ENCODE results near the gene KRTAP29-1. TPM values are rescaled to one million over a fixed set of nuclear protein-coding genes. Genes with fewer than 3 reads are reported as not detected.

KRTAP29-1 gene
- total and polyA plus RNA-seq, 10 donors: not detected

DNA sequence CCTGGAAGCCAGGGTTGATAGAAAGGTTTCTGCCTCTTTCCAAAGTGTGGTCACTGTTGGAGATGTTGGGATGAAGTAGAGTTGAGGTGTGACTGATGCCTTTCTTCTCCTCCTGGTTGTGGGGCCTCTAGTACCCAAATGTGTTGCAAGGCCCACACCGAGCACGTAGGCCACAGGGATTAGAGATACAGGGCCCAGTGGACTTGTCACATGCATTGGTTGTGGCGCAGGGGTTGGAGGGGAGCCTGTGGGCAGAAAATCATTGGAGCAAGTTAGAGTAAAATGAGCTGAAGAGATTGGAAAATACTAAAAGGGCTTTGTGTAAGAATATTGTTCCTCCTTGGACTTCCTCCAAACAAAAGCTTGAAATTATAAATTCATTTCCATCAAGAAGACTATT lies 43.3 kb upstream of the KRTAP29-1 start:
- H3K4me3 ChIP-seq: no peak overlapping the region
- intact Hi-C loops (cut with DNase I; ENCODE audit: low total_unique reads): no loop called here
- peaks cover 0 to 24% (median 16%) of the 10 kb centered on the region in 8 donors for H3K9me3 ChIP-seq
- DNase-seq: no peak
- TF ChIP-seq POLR2A (IDR thresholded peaks at IDR 0.05) (no peak), POLR2AphosphoS5 (IDR thresholded peaks at IDR 0.05) (no peak)
- TF ChIP-seq, protein P1, sequence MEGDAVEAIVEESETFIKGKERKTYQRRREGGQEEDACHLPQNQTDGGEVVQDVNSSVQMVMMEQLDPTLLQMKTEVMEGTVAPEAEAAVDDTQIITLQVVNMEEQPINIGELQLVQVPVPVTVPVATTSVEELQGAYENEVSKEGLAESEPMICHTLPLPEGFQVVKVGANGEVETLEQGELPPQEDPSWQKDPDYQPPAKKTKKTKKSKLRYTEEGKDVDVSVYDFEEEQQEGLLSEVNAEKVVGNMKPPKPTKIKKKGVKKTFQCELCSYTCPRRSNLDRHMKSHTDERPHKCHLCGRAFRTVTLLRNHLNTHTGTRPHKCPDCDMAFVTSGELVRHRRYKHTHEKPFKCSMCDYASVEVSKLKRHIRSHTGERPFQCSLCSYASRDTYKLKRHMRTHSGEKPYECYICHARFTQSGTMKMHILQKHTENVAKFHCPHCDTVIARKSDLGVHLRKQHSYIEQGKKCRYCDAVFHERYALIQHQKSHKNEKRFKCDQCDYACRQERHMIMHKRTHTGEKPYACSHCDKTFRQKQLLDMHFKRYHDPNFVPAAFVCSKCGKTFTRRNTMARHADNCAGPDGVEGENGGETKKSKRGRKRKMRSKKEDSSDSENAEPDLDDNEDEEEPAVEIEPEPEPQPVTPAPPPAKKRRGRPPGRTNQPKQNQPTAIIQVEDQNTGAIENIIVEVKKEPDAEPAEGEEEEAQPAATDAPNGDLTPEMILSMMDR (IDR thresholded peaks at IDR 0.05 in 8 of 11, conservative IDR thresholded peaks at IDR 0.05 in 3 of 11): no peak
- no peaks in the 10 kb centered on the region for H3K36me3 ChIP-seq
- no peaks in the 10 kb centered on the region for H3K27me3 ChIP-seq (replicated peaks in 1 of 7)
- H3K27ac ChIP-seq: no peak overlapping the region
- WGBS, 5 donors: 88 to 98% (median 93%) methylated on average over 3 of the region's 3 CpGs
- H3K4me1 ChIP-seq: peaks cover 0 to 3% (median 0%) of the 10 kb centered on the region in 6 donors

DNA sequence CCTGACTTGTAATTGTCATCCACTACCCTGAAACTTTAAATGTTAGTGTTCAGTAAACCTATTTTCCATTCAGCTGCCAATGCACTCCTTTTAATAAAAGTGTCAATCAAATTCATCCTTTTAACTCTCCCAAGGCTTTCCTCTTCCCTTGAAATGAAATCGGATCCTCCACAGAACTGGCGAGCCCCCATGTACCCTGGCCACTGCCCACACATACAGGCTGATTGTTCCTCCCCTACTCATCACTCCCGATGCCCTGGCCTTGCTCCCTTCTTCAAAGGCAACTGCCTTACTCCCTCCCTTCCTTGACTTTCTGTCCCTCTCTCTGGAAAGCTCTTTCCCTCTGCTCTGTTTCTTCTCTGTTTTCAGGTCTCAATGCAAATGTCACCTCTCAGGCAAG lies 40.4 kb upstream of the KRTAP29-1 start:
- H3K27ac ChIP-seq: no peak overlapping the region
- H3K36me3 ChIP-seq: no peaks in the 10 kb centered on the region
- 75 to 84% (median 81%) methylated on average over 3 of the region's 3 CpGs for WGBS, 5 donors
- no peak overlapping the region for H3K4me3 ChIP-seq
- no peaks in the 10 kb centered on the region for H3K27me3 ChIP-seq (replicated peaks in 1 of 7)
- peaks cover 0 to 26% (median 14%) of the 10 kb centered on the region in 6 donors for H3K4me1 ChIP-seq
- no peak for DNase-seq
- H3K9me3 ChIP-seq: peaks cover 0 to 24% (median 16%) of the 10 kb centered on the region in 8 donors
- intact Hi-C loops (cut with DNase I; ENCODE audit: low total_unique reads): no loop called here
- TF ChIP-seq POLR2AphosphoS5 (IDR thresholded peaks at IDR 0.05) (no peak), POLR2A (IDR thresholded peaks at IDR 0.05) (no peak)
- TF ChIP-seq, protein P1 (IDR thresholded peaks at IDR 0.05 in 8 of 11, conservative IDR thresholded peaks at IDR 0.05 in 3 of 11): no peak

DNA sequence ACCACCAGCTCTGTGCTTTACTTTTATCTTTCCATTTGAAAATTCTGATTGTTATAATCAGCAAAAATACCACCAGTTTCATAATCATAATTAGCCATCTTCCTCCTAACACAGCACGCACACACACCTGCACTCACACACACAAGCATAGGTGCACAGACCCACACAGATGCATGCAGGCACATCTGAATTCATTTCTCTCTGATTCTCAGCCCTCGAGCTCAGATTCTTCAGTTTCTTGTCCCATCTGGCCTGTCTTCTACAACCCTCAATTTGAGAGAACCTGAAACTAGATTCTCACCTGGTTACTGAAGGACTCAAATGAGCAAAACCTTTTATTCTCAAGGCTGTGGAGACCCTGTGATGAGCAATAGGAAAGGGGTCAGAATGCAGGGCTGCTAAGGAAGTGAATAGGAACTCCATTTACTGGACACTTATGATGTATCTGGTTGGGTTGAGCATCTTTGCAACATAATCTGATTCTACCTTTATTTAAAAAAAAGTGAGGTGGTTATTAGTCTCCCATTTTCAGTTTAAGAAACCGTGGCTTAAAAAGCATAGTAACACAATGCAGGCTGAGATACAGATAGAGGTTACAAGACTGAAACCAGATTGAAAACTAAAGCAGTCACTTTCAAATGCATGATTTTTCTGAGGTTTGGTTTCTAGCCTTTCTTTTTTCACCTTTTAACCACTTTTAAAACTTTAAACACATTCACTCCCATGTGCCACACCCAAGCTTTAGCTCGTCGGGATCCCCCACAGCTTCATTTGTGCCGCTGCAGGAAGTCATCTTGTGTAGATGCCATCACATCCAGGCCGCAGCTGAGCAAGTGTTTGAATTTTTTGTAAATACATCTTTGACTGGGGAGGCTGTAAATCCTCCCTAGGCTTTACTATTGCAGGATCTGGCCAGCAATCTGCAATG lies 38.5 kb upstream of the KRTAP29-1 start:
- intact Hi-C loops (cut with DNase I; ENCODE audit: low total_unique reads): no loop called here
- no peak overlapping the region for H3K4me3 ChIP-seq
- peak overlapping the region in 5 of 8 donors; percentile 19 to 84 (median 52) for H3K27ac ChIP-seq
- 67 to 77% (median 73%) methylated on average over 7 of the region's 7 CpGs for WGBS, 5 donors
- peaks cover 0 to 26% (median 14%) of the 10 kb centered on the region in 6 donors for H3K4me1 ChIP-seq
- no peak for TF ChIP-seq POLR2A (IDR thresholded peaks at IDR 0.05)
- TF ChIP-seq POLR2AphosphoS5 (IDR thresholded peaks at IDR 0.05): no peak
- TF ChIP-seq, protein P1 (IDR thresholded peaks at IDR 0.05 in 8 of 11, conservative IDR thresholded peaks at IDR 0.05 in 3 of 11): no peak
- H3K27me3 ChIP-seq (replicated peaks in 1 of 7): no peaks in the 10 kb centered on the region
- H3K9me3 ChIP-seq: peaks cover 0 to 24% (median 16%) of the 10 kb centered on the region in 8 donors
- no peak for DNase-seq
- H3K36me3 ChIP-seq: no peaks in the 10 kb centered on the region

DNA sequence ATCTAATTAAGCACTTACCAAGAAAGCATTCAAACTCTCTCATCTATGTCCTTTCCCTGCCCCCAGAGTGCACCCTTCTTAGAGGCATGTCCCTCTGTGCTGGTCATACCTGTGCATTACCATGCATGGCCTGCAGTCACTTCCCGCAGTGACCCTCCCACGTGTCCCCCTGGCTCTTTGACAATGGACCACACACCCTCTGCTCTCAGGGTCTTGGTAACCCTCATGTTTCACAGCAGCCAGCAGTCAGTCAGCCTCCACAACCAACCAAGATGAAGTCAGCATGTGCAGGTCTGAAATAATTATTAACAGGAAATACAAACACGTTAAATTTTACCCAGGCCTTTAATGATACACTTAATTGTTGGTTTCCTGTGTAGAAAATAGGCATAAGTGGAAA lies 37.8 kb upstream of the KRTAP29-1 start:
- intact Hi-C loops (cut with DNase I; ENCODE audit: low total_unique reads): no loop called here
- 40 to 46% (median 41%) methylated on average over 3 of the region's 3 CpGs for WGBS, 5 donors

More for the DNA sequence above, 37.8 kb upstream of the KRTAP29-1 start:
- Histone ChIP-seq H3K27me3 (replicated peaks in 1 of 7) (peaks cover 0 to 4% (median 0%) of the 10 kb centered on the region in 7 donors), H3K9me3 (peaks cover 0 to 24% (median 16%) of the 10 kb centered on the region in 8 donors), H3K36me3 (no peaks in the 10 kb centered on the region), H3K4me3 (no peak overlapping the region), H3K4me1 (peaks cover 0 to 26% (median 14%) of the 10 kb centered on the region in 6 donors), H3K27ac (peak overlapping the region in 5 of 8 donors; percentile 0 to 84 (median 52))
- no peak for DNase-seq
- no peak for TF ChIP-seq POLR2AphosphoS5 (IDR thresholded peaks at IDR 0.05)
- TF ChIP-seq, protein P1 (IDR thresholded peaks at IDR 0.05 in 8 of 11, conservative IDR thresholded peaks at IDR 0.05 in 3 of 11): no peak
- TF ChIP-seq POLR2A (IDR thresholded peaks at IDR 0.05): no peak

Data from spleen (tissue), 11 donors.